HL-60 (cell line): ENCODE data around the gene SYNM.

ENCODE experiments used
- GABPA ChIP-seq: IDR thresholded peaks from 2 replicates; pipeline ENCODE4 v1.6.1; 2012; ENCODE audit warnings: low read depth
- POLR2AphosphoS5 ChIP-seq: IDR thresholded peaks from 2 replicates; pipeline ENCODE4 v1.6.1; 2012; ENCODE audit warnings: low read depth
- SPI1 ChIP-seq: IDR thresholded peaks from 2 replicates; pipeline ENCODE4 v1.6.1; 2012; ENCODE audit warnings: low read depth, mild to moderate bottlenecking, borderline replicate concordance
- TF ChIP-seq, protein P1 (sequence below): IDR thresholded peaks from one replicate; pipeline ENCODE4 v1.5.1; 2011; ENCODE audit warnings: low read length, control low read depth, inconsistent platforms; ENCODE audit not compliant: insufficient read depth
- TF ChIP-seq, protein P2 (sequence below): IDR thresholded peaks from 2 replicates; pipeline ENCODE4 v1.6.1; 2012; ENCODE audit warnings: low read depth; ENCODE audit not compliant: insufficient replicate concordance

DNA sequence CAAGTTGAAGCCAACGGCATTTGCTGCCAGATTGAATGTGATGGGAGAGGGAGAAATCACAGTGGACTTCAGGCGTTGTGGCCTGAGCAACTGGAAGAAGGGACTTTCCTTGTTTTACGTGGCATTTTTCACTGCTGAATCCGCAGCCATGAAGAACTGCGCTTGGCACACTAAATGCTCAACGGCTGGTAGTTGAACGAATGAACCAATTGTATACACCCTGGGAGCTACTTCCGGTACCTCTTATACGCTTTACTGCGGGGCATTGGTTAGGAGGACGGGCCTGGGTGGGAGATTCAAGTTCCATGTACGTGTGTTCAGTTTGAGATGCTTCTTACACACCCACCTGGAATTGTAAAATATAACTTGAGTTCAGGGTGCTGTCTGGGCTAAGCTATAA, 5.2 kb downstream of the SYNM start:
- TF ChIP-seq, protein P1, sequence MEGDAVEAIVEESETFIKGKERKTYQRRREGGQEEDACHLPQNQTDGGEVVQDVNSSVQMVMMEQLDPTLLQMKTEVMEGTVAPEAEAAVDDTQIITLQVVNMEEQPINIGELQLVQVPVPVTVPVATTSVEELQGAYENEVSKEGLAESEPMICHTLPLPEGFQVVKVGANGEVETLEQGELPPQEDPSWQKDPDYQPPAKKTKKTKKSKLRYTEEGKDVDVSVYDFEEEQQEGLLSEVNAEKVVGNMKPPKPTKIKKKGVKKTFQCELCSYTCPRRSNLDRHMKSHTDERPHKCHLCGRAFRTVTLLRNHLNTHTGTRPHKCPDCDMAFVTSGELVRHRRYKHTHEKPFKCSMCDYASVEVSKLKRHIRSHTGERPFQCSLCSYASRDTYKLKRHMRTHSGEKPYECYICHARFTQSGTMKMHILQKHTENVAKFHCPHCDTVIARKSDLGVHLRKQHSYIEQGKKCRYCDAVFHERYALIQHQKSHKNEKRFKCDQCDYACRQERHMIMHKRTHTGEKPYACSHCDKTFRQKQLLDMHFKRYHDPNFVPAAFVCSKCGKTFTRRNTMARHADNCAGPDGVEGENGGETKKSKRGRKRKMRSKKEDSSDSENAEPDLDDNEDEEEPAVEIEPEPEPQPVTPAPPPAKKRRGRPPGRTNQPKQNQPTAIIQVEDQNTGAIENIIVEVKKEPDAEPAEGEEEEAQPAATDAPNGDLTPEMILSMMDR, result no peak
- TF ChIP-seq POLR2AphosphoS5 (no peak), GABPA (no peak), SPI1 (no peak)
- TF ChIP-seq, protein P2, sequence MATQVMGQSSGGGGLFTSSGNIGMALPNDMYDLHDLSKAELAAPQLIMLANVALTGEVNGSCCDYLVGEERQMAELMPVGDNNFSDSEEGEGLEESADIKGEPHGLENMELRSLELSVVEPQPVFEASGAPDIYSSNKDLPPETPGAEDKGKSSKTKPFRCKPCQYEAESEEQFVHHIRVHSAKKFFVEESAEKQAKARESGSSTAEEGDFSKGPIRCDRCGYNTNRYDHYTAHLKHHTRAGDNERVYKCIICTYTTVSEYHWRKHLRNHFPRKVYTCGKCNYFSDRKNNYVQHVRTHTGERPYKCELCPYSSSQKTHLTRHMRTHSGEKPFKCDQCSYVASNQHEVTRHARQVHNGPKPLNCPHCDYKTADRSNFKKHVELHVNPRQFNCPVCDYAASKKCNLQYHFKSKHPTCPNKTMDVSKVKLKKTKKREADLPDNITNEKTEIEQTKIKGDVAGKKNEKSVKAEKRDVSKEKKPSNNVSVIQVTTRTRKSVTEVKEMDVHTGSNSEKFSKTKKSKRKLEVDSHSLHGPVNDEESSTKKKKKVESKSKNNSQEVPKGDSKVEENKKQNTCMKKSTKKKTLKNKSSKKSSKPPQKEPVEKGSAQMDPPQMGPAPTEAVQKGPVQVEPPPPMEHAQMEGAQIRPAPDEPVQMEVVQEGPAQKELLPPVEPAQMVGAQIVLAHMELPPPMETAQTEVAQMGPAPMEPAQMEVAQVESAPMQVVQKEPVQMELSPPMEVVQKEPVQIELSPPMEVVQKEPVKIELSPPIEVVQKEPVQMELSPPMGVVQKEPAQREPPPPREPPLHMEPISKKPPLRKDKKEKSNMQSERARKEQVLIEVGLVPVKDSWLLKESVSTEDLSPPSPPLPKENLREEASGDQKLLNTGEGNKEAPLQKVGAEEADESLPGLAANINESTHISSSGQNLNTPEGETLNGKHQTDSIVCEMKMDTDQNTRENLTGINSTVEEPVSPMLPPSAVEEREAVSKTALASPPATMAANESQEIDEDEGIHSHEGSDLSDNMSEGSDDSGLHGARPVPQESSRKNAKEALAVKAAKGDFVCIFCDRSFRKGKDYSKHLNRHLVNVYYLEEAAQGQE, result no peak
